ENCODE results near the gene COL6A6. TPM values are rescaled to one million over a fixed set of nuclear protein-coding genes. Genes with fewer than 3 reads are reported as not detected.

COL6A6 gene
- total RNA-seq, 1 experiment from 2014 or later: not detected

DNA sequence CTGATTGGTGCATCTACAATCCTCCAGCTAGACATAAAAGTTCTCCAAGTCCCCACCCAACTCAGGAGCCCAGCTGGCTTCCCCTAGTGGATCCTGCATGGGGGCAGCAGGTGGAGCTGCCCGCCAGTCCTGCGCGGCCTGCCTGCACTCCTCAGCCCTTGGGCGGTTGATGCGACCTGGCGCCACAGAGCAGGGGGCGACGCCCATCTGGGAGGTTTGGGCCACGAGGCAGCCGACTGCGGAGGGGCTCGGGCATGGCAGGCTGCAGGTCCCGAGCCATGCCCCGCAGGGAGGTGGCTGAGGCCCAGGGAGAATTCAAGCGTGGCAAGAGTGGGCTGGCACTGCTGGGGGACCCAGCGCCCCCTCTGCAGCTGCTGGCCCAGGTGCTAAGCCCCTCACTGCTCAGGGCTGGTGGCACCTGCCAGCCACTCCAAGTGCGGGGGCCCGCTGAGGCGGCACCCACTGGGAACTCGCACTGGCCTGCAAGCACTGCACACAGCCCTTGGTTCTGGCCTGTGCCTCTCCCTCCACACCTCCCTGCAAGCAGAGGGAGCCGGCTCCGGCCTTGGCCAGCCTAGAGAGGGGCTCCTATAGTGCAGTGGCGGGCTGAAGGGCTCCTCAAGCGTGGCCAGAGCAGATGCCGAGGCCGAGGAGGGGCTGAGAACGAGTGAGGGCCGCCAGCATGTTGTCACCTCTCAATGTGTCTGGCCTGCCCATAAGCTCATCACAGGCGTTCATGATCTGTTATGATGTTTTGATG lies 30.1 kb downstream of the COL6A6 start:
- BruUV-seq (replicated peaks): no TSS peak
- no peaks in the 10 kb centered on the region for H3K36me3 ChIP-seq (ENCODE audit: control insufficient read depth in 1 of 2, insufficient read depth in 2 of 2, low read length in 2 of 2)
- H3K4me2 ChIP-seq (ENCODE audit: low read length): no peak overlapping the region
- peaks cover 5% of the 10 kb centered on the region; the same call in 1 of the 2 replicates for H3K27me3 ChIP-seq (ENCODE audit: insufficient read depth, low read length)
- H3K4me3 ChIP-seq (replicated peaks in 1 of 2; ENCODE audit: low read depth in 1 of 2, low read length in 2 of 2): no peak overlapping the region
- no peaks in the 10 kb centered on the region for H4K20me1 ChIP-seq (ENCODE audit: insufficient read depth)
- H3K79me2 ChIP-seq (ENCODE audit: insufficient read depth, low read length): no peaks in the 10 kb centered on the region
- TF ChIP-seq, protein P1, sequence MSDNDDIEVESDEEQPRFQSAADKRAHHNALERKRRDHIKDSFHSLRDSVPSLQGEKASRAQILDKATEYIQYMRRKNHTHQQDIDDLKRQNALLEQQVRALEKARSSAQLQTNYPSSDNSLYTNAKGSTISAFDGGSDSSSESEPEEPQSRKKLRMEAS (IDR thresholded peaks at IDR 0.05): no peak
- TF ChIP-seq CBX3 (IDR thresholded peaks at IDR 0.05; ENCODE audit: low read depth) (no peak), EZH2phosphoT487 (IDR thresholded peaks at IDR 0.05; ENCODE audit: borderline replicate concordance) (no peak), SRF (IDR thresholded peaks at IDR 0.05; ENCODE audit: low read depth) (no peak), RAD21 (IDR thresholded peaks at IDR 0.05; ENCODE audit: low read depth) (no peak), ZFX (IDR thresholded peaks at IDR 0.05) (no peak), POLR2AphosphoS5 (IDR thresholded peaks at IDR 0.05; ENCODE audit: low read depth, low read length) (no peak), JUND (IDR thresholded peaks at IDR 0.05) (no peak), YY1 (IDR thresholded peaks at IDR 0.05; ENCODE audit: extremely low read depth, insufficient replicate concordance, low read depth, low read length) (no peak), EZH2 (IDR thresholded peaks at IDR 0.05) (no peak), EGR1 (IDR thresholded peaks at IDR 0.05; ENCODE audit: low read depth) (no peak), POLR2A (IDR thresholded peaks at IDR 0.05; ENCODE audit: borderline replicate concordance, extremely low read depth, insufficient read depth, insufficient read length) (no peak), TCF7L2 (IDR thresholded peaks at IDR 0.05; ENCODE audit: borderline replicate concordance, extremely low read depth, insufficient read depth, insufficient read length) (no peak), SIN3A (IDR thresholded peaks at IDR 0.05; ENCODE audit: low read depth) (no peak)
- TF ChIP-seq, protein P2, sequence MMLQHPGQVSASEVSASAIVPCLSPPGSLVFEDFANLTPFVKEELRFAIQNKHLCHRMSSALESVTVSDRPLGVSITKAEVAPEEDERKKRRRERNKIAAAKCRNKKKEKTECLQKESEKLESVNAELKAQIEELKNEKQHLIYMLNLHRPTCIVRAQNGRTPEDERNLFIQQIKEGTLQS (IDR thresholded peaks at IDR 0.05): no peak
- TF ChIP-seq, protein P3, sequence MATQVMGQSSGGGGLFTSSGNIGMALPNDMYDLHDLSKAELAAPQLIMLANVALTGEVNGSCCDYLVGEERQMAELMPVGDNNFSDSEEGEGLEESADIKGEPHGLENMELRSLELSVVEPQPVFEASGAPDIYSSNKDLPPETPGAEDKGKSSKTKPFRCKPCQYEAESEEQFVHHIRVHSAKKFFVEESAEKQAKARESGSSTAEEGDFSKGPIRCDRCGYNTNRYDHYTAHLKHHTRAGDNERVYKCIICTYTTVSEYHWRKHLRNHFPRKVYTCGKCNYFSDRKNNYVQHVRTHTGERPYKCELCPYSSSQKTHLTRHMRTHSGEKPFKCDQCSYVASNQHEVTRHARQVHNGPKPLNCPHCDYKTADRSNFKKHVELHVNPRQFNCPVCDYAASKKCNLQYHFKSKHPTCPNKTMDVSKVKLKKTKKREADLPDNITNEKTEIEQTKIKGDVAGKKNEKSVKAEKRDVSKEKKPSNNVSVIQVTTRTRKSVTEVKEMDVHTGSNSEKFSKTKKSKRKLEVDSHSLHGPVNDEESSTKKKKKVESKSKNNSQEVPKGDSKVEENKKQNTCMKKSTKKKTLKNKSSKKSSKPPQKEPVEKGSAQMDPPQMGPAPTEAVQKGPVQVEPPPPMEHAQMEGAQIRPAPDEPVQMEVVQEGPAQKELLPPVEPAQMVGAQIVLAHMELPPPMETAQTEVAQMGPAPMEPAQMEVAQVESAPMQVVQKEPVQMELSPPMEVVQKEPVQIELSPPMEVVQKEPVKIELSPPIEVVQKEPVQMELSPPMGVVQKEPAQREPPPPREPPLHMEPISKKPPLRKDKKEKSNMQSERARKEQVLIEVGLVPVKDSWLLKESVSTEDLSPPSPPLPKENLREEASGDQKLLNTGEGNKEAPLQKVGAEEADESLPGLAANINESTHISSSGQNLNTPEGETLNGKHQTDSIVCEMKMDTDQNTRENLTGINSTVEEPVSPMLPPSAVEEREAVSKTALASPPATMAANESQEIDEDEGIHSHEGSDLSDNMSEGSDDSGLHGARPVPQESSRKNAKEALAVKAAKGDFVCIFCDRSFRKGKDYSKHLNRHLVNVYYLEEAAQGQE (IDR thresholded peaks at IDR 0.05; ENCODE audit: low read depth): no peak
- TF ChIP-seq, protein P4, sequence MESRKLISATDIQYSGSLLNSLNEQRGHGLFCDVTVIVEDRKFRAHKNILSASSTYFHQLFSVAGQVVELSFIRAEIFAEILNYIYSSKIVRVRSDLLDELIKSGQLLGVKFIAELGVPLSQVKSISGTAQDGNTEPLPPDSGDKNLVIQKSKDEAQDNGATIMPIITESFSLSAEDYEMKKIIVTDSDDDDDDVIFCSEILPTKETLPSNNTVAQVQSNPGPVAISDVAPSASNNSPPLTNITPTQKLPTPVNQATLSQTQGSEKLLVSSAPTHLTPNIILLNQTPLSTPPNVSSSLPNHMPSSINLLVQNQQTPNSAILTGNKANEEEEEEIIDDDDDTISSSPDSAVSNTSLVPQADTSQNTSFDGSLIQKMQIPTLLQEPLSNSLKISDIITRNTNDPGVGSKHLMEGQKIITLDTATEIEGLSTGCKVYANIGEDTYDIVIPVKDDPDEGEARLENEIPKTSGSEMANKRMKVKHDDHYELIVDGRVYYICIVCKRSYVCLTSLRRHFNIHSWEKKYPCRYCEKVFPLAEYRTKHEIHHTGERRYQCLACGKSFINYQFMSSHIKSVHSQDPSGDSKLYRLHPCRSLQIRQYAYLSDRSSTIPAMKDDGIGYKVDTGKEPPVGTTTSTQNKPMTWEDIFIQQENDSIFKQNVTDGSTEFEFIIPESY (IDR thresholded peaks at IDR 0.05; ENCODE audit: extremely low read depth, insufficient replicate concordance, low read length): no peak
- TF ChIP-seq, protein P5, sequence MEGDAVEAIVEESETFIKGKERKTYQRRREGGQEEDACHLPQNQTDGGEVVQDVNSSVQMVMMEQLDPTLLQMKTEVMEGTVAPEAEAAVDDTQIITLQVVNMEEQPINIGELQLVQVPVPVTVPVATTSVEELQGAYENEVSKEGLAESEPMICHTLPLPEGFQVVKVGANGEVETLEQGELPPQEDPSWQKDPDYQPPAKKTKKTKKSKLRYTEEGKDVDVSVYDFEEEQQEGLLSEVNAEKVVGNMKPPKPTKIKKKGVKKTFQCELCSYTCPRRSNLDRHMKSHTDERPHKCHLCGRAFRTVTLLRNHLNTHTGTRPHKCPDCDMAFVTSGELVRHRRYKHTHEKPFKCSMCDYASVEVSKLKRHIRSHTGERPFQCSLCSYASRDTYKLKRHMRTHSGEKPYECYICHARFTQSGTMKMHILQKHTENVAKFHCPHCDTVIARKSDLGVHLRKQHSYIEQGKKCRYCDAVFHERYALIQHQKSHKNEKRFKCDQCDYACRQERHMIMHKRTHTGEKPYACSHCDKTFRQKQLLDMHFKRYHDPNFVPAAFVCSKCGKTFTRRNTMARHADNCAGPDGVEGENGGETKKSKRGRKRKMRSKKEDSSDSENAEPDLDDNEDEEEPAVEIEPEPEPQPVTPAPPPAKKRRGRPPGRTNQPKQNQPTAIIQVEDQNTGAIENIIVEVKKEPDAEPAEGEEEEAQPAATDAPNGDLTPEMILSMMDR (IDR thresholded peaks at IDR 0.05 in 2 of 3, conservative IDR thresholded peaks at IDR 0.05 in 1 of 3; ENCODE audit: borderline replicate concordance in 1 of 3, insufficient read depth in 1 of 3, low read depth in 2 of 3, low read length in 2 of 3): no peak
- no peak overlapping the region for H3K27ac ChIP-seq (ENCODE audit: low read depth, low read length)
- H2AFZ ChIP-seq (ENCODE audit: low read depth, low read length, poor library complexity, severe bottlenecking): no peak overlapping the region
- ChIA-PET RAD21 (ENCODE audit: low non-redundant PET in 1 of 2, low total read pairs in 2 of 2, uncharacterized antibody in 2 of 2, unreplicated experiment in 2 of 2) (no interaction called here), CTCF (no interaction called here), POLR2A (no interaction called here)
- intact Hi-C loops (cut with micrococcal nuclease): no loop called here
- no peak overlapping the region for H3K9ac ChIP-seq (ENCODE audit: low read length)
- ATAC-seq: no peak
- no peak for DNase-seq (ENCODE audit: low read depth, low spot score)
- H3K9me2 ChIP-seq (ENCODE audit: insufficient read depth): no peaks in the 10 kb centered on the region
- H3K4me1 ChIP-seq (ENCODE audit: control insufficient read depth in 1 of 2, insufficient read depth in 2 of 2, low read length in 2 of 2): no peaks in the 10 kb centered on the region
- no peaks in the 10 kb centered on the region for H3K9me3 ChIP-seq (ENCODE audit: control insufficient read depth in 1 of 2, insufficient read depth in 1 of 2, low read depth in 1 of 2, low read length in 2 of 2)
